CD4-positive, alpha-beta T cell (primary cell): Measurements from ENCODE around the gene UNKL. TPM values are rescaled to one million over a fixed set of nuclear protein-coding genes. Genes with fewer than 3 reads are reported as not detected.

Experiments
- ATAC-seq: fragments of 200-7000 bp; cut with Tn5 transposase; one replicate; pipeline ENCODE4 v1.10.0; 2022; ENCODE audit warnings: mild to moderate bottlenecking; ENCODE audit not compliant: poor library complexity
- CTCF ChIA-PET: fragments of 350-600 bp; sonication (Branson Sonifier 250); formaldehyde crosslinking; loops from one replicate; lab custom pipeline; 2021; ENCODE audit warnings: antibody characterized with exemption, inconsistent platforms; lab: Charles Lee
- POLR2A ChIA-PET: fragments of 350-600 bp; sonication (Branson Sonifier 250); formaldehyde crosslinking; loops from one replicate; lab custom pipeline; 2021; ENCODE audit warnings: antibody characterized with exemption, inconsistent platforms; lab: Charles Lee
- DNase-seq, 14 experiments: peaks; one replicate each; pipeline ENCODE4 v3.0.0-alpha.2; 2013 to 2020; ENCODE audit warnings: mixed read lengths in 2 of 14
- H3K27ac ChIP-seq, 2 donors: one replicate each; pipeline versions ENCODE4 v1.5.1 to v1.7.0; 2013; ENCODE audit warnings: low read length in 2 of 2, low read depth in 1 of 2, mild to moderate bottlenecking in 1 of 2
- H3K27me3 ChIP-seq, 2 experiments: 1 replicate in 1 of 2; 2 replicates in 1 of 2; pipeline versions ENCODE4 v1.6.1 to v1.7.0; 2013; ENCODE audit warnings: low read length in 2 of 2, control low read depth in 1 of 2, mild to moderate bottlenecking in 1 of 2, moderate library complexity in 1 of 2; ENCODE audit not compliant: insufficient read depth in 2 of 2, control insufficient read depth in 1 of 2
- H3K36me3 ChIP-seq: one replicate; pipeline ENCODE4 v1.6.1; 2013; ENCODE audit warnings: low read length, control low read depth; ENCODE audit not compliant: insufficient read depth
- H3K4me1 ChIP-seq: one replicate; pipeline ENCODE4 v1.6.1; 2013; ENCODE audit warnings: low read length, control low read depth; ENCODE audit not compliant: insufficient read depth
- H3K4me3 ChIP-seq: one replicate; pipeline ENCODE4 v1.5.1; 2013; ENCODE audit warnings: mild to moderate bottlenecking, low read length, moderate library complexity
- H3K9me3 ChIP-seq, 2 experiments: 1 replicate in 1 of 2; 2 replicates in 1 of 2; pipeline versions ENCODE4 v1.6.1 to v1.7.0; 2013; ENCODE audit warnings: low read length in 2 of 2, mild to moderate bottlenecking in 2 of 2, control low read depth in 1 of 2, moderate library complexity in 1 of 2; ENCODE audit not compliant: control insufficient read depth in 1 of 2, insufficient read depth in 1 of 2
- H3K27ac Mint-ChIP-seq: one replicate; pipeline ENCODE4 v1.8.0; 2020; ENCODE audit warnings: mixed read lengths
- H3K27me3 Mint-ChIP-seq: one replicate; pipeline ENCODE4 v1.8.0; 2021; ENCODE audit warnings: mixed read lengths
- H3K36me3 Mint-ChIP-seq: one replicate; pipeline ENCODE4 v1.8.0; 2021; ENCODE audit warnings: low read depth, mixed read lengths
- H3K4me1 Mint-ChIP-seq: one replicate; pipeline ENCODE4 v1.8.0; 2021; ENCODE audit warnings: low read depth, mixed read lengths
- H3K4me3 Mint-ChIP-seq: one replicate; pipeline ENCODE4 v1.8.0; 2020; ENCODE audit warnings: mild to moderate bottlenecking, mixed read lengths
- H3K9me3 Mint-ChIP-seq: one replicate; pipeline ENCODE4 v1.8.0; 2020; ENCODE audit warnings: mixed read lengths
- CTCF ChIP-seq: fragments of 200-600 bp; IDR thresholded peaks from one replicate; pipeline ENCODE4 v1.8.0; 2022; ENCODE audit warnings: antibody characterized with exemption, mild to moderate bottlenecking
- intact Hi-C, 2 experiments: fragments of 100-400 bp; cut with DNase I in 1 of 2; cut with micrococcal nuclease in 1 of 2; formaldehyde crosslinking; loops; one replicate each; pipeline versions ENCODE4 v1.15.1 to v1.9.0; 2023 to 2025; cut with DNase I, micrococcal nuclease
- total RNA-seq, 174 experiments: library from RNA in 2 of 174; stranded (reverse) in 2 of 174; gene quantifications; one replicate each; pipeline ENCODE4 v1.2.3 and lab custom pipeline; 2021 to 2026

Gene UNKL
- total RNA-seq, 2 experiments from 2014 or later = 52.6 to 53.2 TPM

GRCh38 chr16:1350691-1351090 is 63.8 kb downstream of the UNKL start:
- Histone ChIP-seq H3K36me3 (peaks cover 28% of the 10 kb centered on the region), H3K9me3 (no peaks in the 10 kb centered on the region), H3K27ac (no peak overlapping the region), H3K4me1 (peaks cover 51% of the 10 kb centered on the region), H3K4me3 (peak overlapping the region; percentile 56), H3K27me3 (no peaks in the 10 kb centered on the region)
- Mint-ChIP-seq H3K27me3 (no peaks in the 10 kb centered on the region), H3K4me1 (peaks cover 16% of the 10 kb centered on the region), H3K36me3 (peaks cover 25% of the 10 kb centered on the region), H3K9me3 (no peaks in the 10 kb centered on the region), H3K27ac (peak overlapping the region; percentile 80), H3K4me3 (peak overlapping the region; percentile 76)
- intact Hi-C loops = loop anchor here in 1 of 2 experiments (2.0 to 5.0 kb wide), 3 partner anchors 42 to 422 kb away; partner anchors contain the start of genes EME2, MRPS34, NME3 and UBE2I
- CTCF ChIA-PET = no interaction called here
- POLR2A ChIA-PET = interaction anchor here (1.5 kb wide), 2 partner anchors 8 to 42 kb away, joined by 5 to 9 read pairs; partner anchors contain the start of gene UBE2I
- no peak for TF ChIP-seq CTCF
- DNase-seq (no peak), ATAC-seq (no peak)

GRCh38 chr16:1349951-1350350 is 64.6 kb downstream of the UNKL start:
- H3K4me3 Mint-ChIP-seq = peak overlapping the region; percentile 76
- no peaks in the 10 kb centered on the region for H3K9me3 ChIP-seq
- DNase-seq (no peak), ATAC-seq (no peak)
- H3K4me3 ChIP-seq = no peak overlapping the region
- no peak overlapping the region for H3K27ac ChIP-seq
- peak overlapping the region; percentile 80 for H3K27ac Mint-ChIP-seq
- H3K4me1 Mint-ChIP-seq = peaks cover 16% of the 10 kb centered on the region
- intact Hi-C loops = loop anchor here in 1 of 2 experiments (2.0 to 5.0 kb wide), 3 partner anchors 41 to 422 kb away; partner anchors contain the start of genes EME2, MRPS34, NME3 and UBE2I
- H3K36me3 Mint-ChIP-seq = peaks cover 25% of the 10 kb centered on the region
- peaks cover 28% of the 10 kb centered on the region for H3K36me3 ChIP-seq
- ChIA-PET POLR2A (interaction anchor here (0.6 kb wide), 1 partner anchor 477 kb away, joined by 3 read pairs; the partner anchor contains the start of gene FAHD1), CTCF (no interaction called here)
- H3K27me3 Mint-ChIP-seq = no peaks in the 10 kb centered on the region
- H3K27me3 ChIP-seq = no peaks in the 10 kb centered on the region
- no peaks in the 10 kb centered on the region for H3K9me3 Mint-ChIP-seq
- TF ChIP-seq CTCF = no peak
- H3K4me1 ChIP-seq = peaks cover 45% of the 10 kb centered on the region

- no peak overlapping the region for H3K4me3 ChIP-seq
- H3K36me3 Mint-ChIP-seq = peaks cover 25% of the 10 kb centered on the region
- intact Hi-C loops = no loop called here
- ATAC-seq (no peak), DNase-seq (no peak)
- H3K36me3 ChIP-seq = peaks cover 28% of the 10 kb centered on the region
- no peak overlapping the region for H3K27ac ChIP-seq
- H3K4me3 Mint-ChIP-seq = no peak overlapping the region
- H3K27me3 Mint-ChIP-seq = no peaks in the 10 kb centered on the region
- H3K27me3 ChIP-seq = no peaks in the 10 kb centered on the region
- peaks cover 45% of the 10 kb centered on the region for H3K4me1 ChIP-seq
- H3K4me1 Mint-ChIP-seq = peaks cover 16% of the 10 kb centered on the region
- H3K9me3 Mint-ChIP-seq = no peaks in the 10 kb centered on the region
- TF ChIP-seq CTCF = no peak
- POLR2A ChIA-PET = no interaction called here
- no peaks in the 10 kb centered on the region for H3K9me3 ChIP-seq
- CTCF ChIA-PET = no interaction called here
- H3K27ac Mint-ChIP-seq = no peak overlapping the region
Measured at GRCh38 chr16:1349351-1349750, 65.2 kb downstream of the UNKL start.
